SKM-1 treated with dmso at 0.1 percent for 144 hours (cell line): ENCODE measurements around the gene PLEKHG4B.
"Not testable (repeated sequence)": the region's sequence is repeated elsewhere in the genome, so short reads cannot be mapped to it uniquely, and the experiment has no call there.

Source experiments
- DNase-seq: peaks from one replicate; lab custom pipeline; 2025; ENCODE audit not compliant: unreplicated experiment; lab: John Stamatoyannopoulos, UW

Gene PLEKHG4B

DNA sequence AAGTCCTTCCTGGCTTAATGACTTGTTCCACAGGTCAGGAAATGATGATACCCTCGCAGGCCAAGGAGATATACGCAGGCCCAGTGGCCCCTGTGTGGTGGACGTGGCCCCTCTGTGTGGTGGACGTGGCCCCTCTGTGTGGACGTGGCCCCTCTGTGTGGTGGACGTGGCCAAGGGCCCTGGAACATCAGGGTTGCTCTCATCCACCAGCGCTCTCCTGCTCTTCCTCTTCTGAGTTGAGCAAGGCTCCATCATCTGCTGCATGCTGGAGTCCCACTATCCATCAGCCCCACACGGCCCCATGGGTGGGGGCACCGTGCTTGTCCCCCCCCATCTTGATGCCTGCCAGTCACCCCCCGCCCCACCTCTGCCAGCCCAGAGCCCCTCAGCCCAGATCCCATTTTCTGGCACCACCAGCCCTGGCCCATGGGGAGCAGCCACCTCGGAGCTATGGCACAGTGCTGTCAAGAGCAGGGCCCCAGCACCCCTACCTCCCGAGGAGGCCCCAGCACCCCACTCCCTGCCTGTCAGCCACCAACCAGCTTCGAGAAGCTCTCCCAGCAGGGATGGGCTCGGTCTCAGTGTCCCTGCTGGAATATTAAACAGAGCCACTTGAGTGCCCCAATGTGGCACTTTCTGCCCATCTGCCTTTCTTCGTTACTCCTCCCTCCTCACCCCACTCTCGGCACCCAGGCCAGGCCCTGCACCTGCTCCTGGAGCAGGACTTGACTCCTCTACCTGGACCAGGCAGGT lies 107.4 kb downstream of the PLEKHG4B start:
- no peak for DNase-seq

GRCh38 chr5:199950-200645 lies 108.1 kb downstream of the PLEKHG4B start:
- DNase-seq = no peak

DNA sequence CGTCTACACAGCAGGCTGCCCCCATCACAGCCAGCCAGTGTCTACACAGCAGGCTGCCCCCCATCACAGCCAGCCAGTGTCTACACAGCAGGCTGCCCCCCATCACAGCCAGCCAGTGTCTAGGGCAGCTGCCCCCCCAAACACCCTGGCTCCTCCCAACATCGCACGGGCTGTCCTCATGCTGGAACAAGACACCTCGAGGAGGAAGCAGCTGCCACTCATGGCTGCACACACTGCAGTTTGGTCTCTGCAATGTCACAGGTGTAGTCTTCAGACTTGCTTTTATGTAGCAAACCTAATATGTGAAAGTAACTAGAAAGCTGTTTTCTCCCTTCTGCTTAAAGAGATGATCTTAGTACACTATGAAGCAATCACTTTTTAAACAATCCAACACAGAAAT lies 109.0 kb downstream of the PLEKHG4B start:
- no peak for DNase-seq

DNA sequence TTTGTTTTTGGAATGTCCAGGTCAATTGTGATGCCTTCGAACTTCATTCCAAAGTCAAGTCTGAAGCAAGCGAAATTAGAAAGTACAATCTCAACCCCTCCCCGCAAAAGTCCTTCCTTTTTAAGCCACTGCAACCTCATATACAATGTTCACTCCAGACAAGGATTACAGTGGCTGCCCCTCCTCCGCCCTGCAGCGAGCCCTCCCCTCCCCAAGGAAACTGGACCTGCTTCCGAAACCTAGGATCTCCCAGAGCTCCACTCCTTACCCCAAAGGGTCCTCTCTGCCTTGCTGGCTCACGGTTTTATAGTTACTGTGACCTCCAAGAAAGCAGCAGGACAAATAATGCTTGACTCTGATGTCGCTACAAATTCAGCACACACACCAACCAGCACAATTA lies 109.7 kb downstream of the PLEKHG4B start:
- DNase-seq = no peak

DNA sequence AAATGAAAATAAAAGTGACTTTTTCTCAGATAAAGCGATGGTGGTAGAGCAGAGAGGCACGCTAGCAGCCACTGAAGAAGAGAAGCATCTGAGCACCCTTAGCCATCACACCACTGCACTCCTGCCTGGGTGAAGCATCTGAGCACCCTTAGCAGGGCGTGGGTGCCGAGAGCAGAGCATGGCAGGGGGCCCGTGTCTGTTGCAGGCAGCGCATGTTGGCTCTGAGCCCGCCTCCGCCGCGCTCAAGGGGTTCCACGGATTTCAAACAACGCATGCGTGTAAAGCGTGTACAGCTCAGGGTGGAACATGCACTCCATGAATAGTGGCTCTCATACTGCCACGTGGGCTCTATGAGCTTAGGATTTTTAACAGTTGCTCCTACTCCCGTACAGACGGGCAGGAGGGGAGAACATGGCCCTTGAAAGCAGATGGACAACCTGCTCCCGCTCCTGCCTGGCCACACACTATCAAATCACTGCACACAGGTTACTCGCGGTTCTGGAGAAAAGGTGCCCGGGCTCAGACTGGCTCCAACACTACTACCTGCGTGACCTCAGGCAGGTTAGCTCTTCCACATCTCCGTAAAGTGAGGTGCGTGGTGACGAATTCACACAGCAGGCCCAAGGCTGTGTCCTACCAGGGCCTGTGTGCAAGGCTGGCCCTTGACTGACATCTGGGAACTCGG lies 111.4 kb downstream of the PLEKHG4B start:
- DNase-seq = no peak

GRCh38 chr5:204001-204400 lies 112.0 kb downstream of the PLEKHG4B start:
- no peak for DNase-seq

DNA sequence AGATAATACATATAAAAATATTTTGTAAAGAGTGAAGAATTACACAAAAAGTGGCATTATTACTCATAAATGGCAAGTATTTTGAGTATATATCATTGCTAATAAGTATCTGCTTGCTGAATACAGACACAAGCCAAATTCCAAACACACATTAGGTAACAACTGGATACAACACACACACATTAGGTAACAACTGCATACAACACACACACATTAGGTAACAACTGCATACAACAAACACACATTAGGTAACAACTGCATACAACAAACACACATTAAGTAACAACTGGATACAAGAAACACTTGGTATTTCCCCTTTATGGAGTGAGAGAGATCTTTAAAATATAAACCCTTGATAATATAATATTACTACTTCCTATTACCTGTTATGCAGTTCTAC lies 112.5 kb downstream of the PLEKHG4B start:
- DNase-seq = no peak

DNA sequence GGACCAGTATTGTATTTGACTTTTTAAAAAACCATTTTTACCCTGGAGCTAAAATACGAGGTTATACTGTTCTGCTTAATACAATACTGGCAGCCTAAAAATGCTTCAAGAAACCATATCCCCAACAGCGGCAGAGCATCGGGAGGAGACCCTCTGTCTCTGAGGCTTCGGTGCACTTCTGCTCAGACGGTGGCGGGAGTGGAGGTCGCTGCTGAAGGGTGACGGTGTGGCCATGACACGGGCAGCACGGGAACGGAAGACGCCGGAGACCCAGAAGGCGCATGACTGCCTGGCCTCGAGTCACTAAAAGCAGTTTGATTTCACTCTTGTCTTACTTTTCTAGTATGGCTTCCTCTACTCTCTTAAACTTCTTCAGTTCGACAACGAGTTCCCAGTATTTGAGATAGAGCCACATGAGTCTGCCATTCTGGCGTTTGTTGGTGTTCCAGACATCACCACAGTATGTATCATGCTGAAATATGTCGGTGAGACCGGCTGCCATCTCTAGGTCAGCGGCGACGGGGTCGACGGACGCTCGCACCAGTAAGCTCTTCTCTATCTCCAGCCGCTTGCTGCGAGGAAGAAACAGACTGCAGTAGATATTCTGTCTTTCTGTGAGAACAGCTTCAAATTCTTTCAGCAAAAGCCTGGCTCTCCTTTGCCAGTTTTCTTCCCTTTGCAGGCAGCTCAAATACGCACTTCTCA lies 113.2 kb downstream of the PLEKHG4B start:
- no peak for DNase-seq

DNA sequence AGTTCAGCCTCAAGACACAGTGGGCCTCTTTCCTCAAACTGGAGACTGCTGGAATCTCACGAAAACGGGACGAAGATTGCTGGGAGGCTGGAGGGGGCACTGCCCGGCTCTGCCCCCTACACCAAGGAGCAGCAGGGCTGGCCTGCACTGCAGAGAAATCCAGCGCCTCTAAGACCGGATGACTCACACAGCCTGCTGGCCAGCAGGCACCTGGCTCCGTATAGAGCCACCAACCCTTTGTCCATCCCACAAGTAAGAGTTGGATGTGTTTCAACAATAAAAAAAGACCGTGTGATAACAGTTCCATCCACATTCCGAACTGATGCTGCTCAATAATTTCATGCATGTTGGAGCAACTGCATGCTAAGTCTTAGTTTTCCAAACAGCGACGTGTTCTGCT lies 114.4 kb downstream of the PLEKHG4B start:
- DNase-seq = no peak

DNA sequence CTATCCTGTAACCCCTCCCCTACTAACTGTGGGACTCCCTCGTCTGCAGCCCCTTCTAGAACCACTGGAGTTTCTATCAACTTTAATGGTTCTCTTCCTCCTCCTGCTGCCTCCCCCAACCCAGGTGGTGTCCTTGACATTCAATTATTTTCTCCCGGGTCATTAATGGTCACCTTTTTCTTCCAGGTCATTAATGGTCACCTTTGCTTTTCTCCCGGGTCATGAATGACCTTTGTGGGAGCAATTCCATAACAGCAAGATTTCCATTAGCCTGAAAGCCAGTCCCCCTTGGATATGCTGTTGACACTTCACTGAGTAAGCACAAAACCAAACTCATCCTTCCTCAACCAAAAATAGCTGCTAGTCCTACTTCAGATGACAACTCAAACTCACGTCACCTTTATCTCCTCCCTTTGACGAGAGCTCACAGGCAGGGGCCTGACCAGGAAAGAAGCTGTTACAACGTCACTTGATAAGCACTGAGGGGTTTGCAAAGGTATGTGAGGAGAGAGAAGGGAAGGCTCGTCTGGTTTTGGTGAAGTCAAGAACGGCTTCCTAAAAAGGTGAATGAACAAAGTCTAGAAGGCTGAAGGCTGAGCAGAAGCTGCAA lies 115.1 kb downstream of the PLEKHG4B start:
- no peak for DNase-seq

DNA sequence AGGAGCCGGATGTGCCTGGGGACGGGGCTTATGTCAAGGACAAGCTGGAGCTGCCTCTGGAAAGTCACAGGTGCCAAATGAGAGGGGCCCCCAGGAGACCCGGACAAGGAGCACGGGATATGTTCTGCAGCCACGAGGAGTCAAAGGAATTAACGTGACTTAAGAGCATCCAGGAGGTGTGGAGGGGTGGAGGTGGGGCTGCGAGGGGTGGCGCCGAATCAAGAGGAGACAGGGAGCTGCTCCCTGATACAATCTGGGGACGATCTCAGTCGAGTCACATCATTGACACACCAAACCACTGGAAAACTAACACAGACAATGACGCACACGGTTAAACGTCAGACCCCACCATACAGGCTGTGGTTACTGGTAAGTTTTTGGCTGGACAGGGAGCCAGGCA lies 115.6 kb downstream of the PLEKHG4B start:
- DNase-seq = no peak

DNA sequence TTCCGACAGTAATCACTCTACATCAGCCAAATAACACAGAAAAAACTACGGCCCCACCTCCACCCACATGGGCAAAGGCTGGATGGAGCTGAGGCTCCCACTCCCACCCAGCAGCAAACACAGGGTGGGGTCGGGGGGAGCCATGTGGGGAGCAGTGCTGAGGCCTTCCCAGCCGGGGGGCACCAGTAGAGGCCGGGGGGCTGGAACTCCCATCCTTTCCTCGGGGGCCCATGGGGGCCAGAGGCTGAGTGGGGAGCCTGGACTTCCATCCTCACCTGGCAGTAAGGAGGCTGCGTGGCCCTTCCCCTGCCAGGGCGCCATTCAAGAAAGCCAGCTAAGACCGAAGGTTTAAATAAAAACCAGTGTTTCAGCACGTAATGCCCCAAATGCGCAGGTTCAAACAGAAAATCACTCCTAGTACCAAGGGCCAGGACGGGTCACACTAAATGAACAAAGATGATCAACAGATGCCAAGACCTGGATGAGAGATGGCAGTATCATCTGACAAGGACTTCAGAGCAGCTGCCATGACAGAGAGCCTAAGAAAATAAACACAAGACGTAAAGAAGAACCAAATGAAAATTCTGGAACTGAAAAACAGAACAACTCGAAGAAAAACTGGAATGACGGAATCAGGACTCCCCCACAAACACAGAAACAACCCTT lies 116.6 kb downstream of the PLEKHG4B start:
- DNase-seq = no peak

DNA sequence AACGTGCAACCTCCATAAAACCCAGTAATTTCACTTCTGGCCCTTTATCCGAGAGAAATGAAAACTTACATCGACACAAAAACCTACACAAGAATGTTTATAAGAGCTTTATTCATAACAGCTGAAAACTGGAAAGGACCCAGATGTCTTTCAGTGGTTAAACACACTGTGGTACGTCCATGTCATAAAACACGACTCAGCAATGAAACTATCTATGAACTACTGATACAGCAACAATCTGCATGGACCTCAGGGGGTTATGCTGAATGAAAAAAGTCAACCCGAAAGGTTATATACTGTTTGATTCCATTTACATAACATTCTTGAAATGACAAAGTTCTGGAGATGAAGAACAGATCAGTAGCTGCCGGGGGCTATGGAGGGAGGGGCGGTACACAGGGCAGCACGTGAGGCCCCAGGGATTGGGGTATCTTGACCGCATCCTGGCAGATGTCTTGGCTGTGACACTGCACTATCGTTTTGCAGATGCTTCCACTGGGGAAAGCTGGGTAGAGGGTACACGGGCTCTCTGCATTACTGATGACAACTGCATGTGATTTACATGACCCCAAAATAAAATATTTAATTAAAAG lies 121.9 kb downstream of the PLEKHG4B start:
- no peak for DNase-seq

DNA sequence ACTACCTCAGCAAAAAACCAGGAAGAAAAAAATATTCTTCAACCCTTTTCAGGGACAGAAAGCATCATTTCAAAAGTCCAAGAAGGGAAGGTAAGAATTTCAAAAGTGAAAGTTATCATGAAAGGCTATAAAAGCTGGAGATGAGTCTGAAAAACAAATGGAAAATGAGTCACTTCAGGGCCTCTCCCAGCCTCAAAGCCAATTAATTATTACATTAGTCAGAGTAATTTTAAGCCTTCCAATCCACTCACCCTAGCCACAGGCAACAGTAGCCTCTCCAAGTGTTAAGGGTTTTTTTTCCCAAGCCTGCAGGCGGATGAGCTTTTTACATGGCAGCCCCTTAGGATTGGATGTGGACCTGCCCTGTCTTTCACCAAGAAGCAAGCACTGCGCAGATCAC lies 123.3 kb downstream of the PLEKHG4B start:
- DNase-seq = not testable (repeated sequence)

DNA sequence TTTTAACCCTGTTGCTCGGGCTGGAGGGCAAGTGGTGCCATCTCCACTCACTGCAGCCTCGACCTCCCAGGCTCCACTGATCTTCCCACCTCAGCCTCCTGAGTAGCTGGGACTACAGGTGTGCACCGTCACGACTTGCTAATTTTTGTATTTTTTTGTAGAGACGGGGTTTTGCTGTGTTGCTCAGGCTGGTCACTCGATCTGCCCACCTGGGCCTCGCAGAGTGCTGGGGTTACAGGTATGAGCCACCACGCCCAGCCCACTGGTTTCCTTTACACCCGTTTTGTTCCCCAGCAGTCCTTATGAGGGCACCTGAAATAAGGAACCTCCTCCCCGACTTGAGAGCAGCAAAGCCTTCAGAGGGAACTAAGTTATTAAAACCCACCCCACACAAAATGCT lies 124.1 kb downstream of the PLEKHG4B start:
- DNase-seq = not testable (repeated sequence)

- peak; percentile 90 for DNase-seq
Observed at GRCh38 chr5:217494-218456, 125.8 kb downstream of the PLEKHG4B start, which contains the start of the genes CCDC127 and SDHA. Gene CCDC127 (minus strand): TSS chr5:218153. CDS start chr5:216849, 1,304 bp downstream. Gene SDHA (plus strand): TSS chr5:218320. CDS start chr5:218356, 36 bp downstream.

GRCh38 chr5:218457-219291 lies 126.7 kb downstream of the PLEKHG4B start:
- DNase-seq = no peak

- no peak for DNase-seq
Observed at GRCh38 chr5:219460-219863, 127.5 kb downstream of the PLEKHG4B start.
